ENCODE data around the gene CEMIP2.

Gene CEMIP2

GRCh38 chr9:71767776-71768321 lies 464 bp downstream of the CEMIP2 start:
- Histone ChIP-seq H3K27ac (ENCODE audit: poor library complexity, severe bottlenecking) (peak overlapping the region; percentile 84), H3K4me1 (ENCODE audit: insufficient read depth, poor library complexity, severe bottlenecking) (peaks cover 36% of the 10 kb centered on the region), H3K36me3 (ENCODE audit: low read depth) (no peaks in the 10 kb centered on the region; the same call in 1 of the 2 replicates), H3K27me3 (ENCODE audit: insufficient read depth, poor library complexity, severe bottlenecking) (no peaks in the 10 kb centered on the region), H3K4me3 (ENCODE audit: severe bottlenecking) (peak overlapping the region; percentile 57), H3K9me3 (ENCODE audit: severe bottlenecking) (no peaks in the 10 kb centered on the region)
- no peak for DNase-seq (ENCODE audit: low spot score)
- TF ChIP-seq CTCF (IDR thresholded peaks at IDR 0.05; ENCODE audit: poor library complexity, severe bottlenecking): no peak
- no peak for ATAC-seq (ENCODE audit: low read depth)

- no peaks in the 10 kb centered on the region for H3K9me3 ChIP-seq (ENCODE audit: severe bottlenecking)
- no peaks in the 10 kb centered on the region for H3K27me3 ChIP-seq (ENCODE audit: insufficient read depth, poor library complexity, severe bottlenecking)
- no peak for DNase-seq (ENCODE audit: low spot score)
- peak overlapping the region; percentile 84 for H3K27ac ChIP-seq (ENCODE audit: poor library complexity, severe bottlenecking)
- peak overlapping the region; percentile 57 for H3K4me3 ChIP-seq (ENCODE audit: severe bottlenecking)
- no peaks in the 10 kb centered on the region; the same call in 1 of the 2 replicates for H3K36me3 ChIP-seq (ENCODE audit: low read depth)
- no peak for TF ChIP-seq CTCF (IDR thresholded peaks at IDR 0.05; ENCODE audit: poor library complexity, severe bottlenecking)
- no peak for ATAC-seq (ENCODE audit: low read depth)
- peaks cover 41% of the 10 kb centered on the region for H3K4me1 ChIP-seq (ENCODE audit: insufficient read depth, poor library complexity, severe bottlenecking)
Observed at GRCh38 chr9:71767163-71767775, 1.0 kb downstream of the CEMIP2 start.

DNA sequence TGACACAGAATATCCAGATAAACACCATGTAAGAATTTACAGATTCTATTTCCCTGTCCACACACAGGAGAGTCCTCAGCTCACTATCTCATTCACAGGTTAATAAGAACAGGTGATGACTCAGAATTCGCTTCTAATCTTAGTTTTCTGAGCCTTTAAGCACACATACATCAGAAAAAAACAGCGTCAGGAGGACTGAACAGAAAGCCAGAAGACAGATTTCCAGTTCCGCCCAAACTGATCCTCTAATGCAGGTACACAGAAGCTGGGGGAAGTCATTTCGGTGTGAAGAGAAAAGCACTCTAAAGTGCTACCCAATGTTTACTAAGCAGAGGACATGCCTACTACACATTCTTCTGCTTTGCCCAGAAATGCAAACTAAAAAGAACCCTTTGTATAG lies 1.6 kb downstream of the CEMIP2 start:
- peak overlapping the region; percentile 57 for H3K4me3 ChIP-seq (ENCODE audit: severe bottlenecking)

DNA sequence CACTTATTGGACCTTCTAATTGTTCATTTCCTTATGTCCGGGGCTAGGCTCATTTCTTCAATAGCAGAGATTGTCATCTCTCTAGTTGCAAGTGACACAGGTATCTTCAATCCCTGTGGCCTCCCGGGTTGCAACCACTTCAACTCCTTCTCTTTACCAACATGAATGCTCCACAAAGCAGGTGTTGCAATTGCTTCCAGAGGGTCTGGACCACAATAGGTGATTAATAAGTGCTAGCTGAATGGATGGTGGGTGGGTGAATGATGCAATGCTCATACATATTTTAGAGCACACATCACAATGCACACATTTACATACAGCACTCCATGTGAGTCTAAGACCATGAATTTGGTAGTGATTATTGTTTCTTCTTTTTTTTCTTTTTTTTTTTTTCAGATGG lies 2.6 kb downstream of the CEMIP2 start:
- DNase-seq (ENCODE audit: low spot score): no peak
- Histone ChIP-seq H3K27me3 (ENCODE audit: insufficient read depth, poor library complexity, severe bottlenecking) (no peaks in the 10 kb centered on the region), H3K4me1 (ENCODE audit: insufficient read depth, poor library complexity, severe bottlenecking) (peaks cover 57% of the 10 kb centered on the region), H3K36me3 (ENCODE audit: low read depth) (no peaks in the 10 kb centered on the region; the same call in 1 of the 2 replicates), H3K4me3 (ENCODE audit: severe bottlenecking) (no peak overlapping the region), H3K27ac (ENCODE audit: poor library complexity, severe bottlenecking) (peak overlapping the region; percentile 84), H3K9me3 (ENCODE audit: severe bottlenecking) (no peaks in the 10 kb centered on the region)
- no peak for TF ChIP-seq CTCF (IDR thresholded peaks at IDR 0.05; ENCODE audit: poor library complexity, severe bottlenecking)
- ATAC-seq (ENCODE audit: low read depth): 0 out of 3 replicates have a peak, but pooled peaks have one; percentile 3

More for the DNA sequence above, 1.6 kb downstream of the CEMIP2 start:
- Histone ChIP-seq H3K27me3 (ENCODE audit: insufficient read depth, poor library complexity, severe bottlenecking) (no peaks in the 10 kb centered on the region), H3K27ac (ENCODE audit: poor library complexity, severe bottlenecking) (peak overlapping the region; percentile 84), H3K36me3 (ENCODE audit: low read depth) (no peaks in the 10 kb centered on the region; the same call in 1 of the 2 replicates), H3K9me3 (ENCODE audit: severe bottlenecking) (no peaks in the 10 kb centered on the region), H3K4me1 (ENCODE audit: insufficient read depth, poor library complexity, severe bottlenecking) (peaks cover 47% of the 10 kb centered on the region)
- DNase-seq (ENCODE audit: low spot score) (no peak), ATAC-seq (ENCODE audit: low read depth) (no peak)
- TF ChIP-seq CTCF (IDR thresholded peaks at IDR 0.05; ENCODE audit: poor library complexity, severe bottlenecking): no peak

DNA sequence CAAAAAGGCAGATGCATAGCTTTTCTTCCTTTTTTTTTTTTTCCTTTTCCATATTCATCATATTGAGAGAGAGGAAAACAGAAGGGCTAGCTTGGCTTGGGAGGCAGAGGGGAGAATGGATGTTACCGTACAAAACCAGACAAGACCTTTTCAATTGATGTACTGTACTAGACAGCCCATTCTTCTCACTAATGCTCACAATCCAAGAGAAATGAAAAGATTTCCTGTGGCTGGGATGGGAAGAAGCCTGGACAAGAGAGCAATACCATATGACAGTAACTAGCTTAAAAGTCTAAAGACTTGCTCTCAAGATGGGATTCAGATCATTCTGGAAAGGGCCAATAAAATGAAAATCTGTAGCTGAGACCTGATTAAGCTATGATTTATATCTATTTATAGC lies 3.4 kb downstream of the CEMIP2 start:
- no peak for DNase-seq (ENCODE audit: low spot score)
- peak overlapping the region; percentile 84 for H3K27ac ChIP-seq (ENCODE audit: poor library complexity, severe bottlenecking)
- peaks cover 62% of the 10 kb centered on the region for H3K4me1 ChIP-seq (ENCODE audit: insufficient read depth, poor library complexity, severe bottlenecking)
- no peaks in the 10 kb centered on the region; the same call in 1 of the 2 replicates for H3K36me3 ChIP-seq (ENCODE audit: low read depth)
- no peaks in the 10 kb centered on the region for H3K27me3 ChIP-seq (ENCODE audit: insufficient read depth, poor library complexity, severe bottlenecking)
- no peak for TF ChIP-seq CTCF (IDR thresholded peaks at IDR 0.05; ENCODE audit: poor library complexity, severe bottlenecking)
- H3K4me3 ChIP-seq (ENCODE audit: severe bottlenecking): no peak overlapping the region
- no peak for ATAC-seq (ENCODE audit: low read depth)
- H3K9me3 ChIP-seq (ENCODE audit: severe bottlenecking): no peaks in the 10 kb centered on the region
